Stimulated activated CD4-positive, alpha-beta T cell treated with anti-CD3 and anti-CD28 coated beads, TNF-alpha, amount 100 ng/mL, for 1 hour (primary cell): Measurements from ENCODE around the gene CCNK.

Experiments used
- DNase-seq, 3 donors: peaks; one replicate each; pipeline ENCODE4 v3.0.0-alpha.2; 2020; ENCODE audit warnings: low read depth in 3 of 3, low spot score in 1 of 3

Gene CCNK

GRCh38 chr14:99550387-99550992, 69.3 kb downstream of the CCNK start:
- no peak for DNase-seq

GRCh38 chr14:99551034-99551922, 70.1 kb downstream of the CCNK start:
- no peak for DNase-seq

- DNase-seq = no peak
Observed at GRCh38 chr14:99552021-99552553, 70.9 kb downstream of the CCNK start.

- no peak for DNase-seq
Observed at GRCh38 chr14:99552572-99553216, 71.5 kb downstream of the CCNK start.

GRCh38 chr14:99554184-99554583, 73.0 kb downstream of the CCNK start:
- DNase-seq = no peak

GRCh38 chr14:99554757-99555531, 73.7 kb downstream of the CCNK start:
- DNase-seq = no peak

- DNase-seq = no peak
Observed at GRCh38 chr14:99556134-99556791, 75.1 kb downstream of the CCNK start.

GRCh38 chr14:99559286-99559990, 78.2 kb downstream of the CCNK start:
- no peak for DNase-seq

- DNase-seq = no peak
Observed at GRCh38 chr14:99560403-99560802, 79.2 kb downstream of the CCNK start.

GRCh38 chr14:99560922-99561683, 79.9 kb downstream of the CCNK start:
- no peak for DNase-seq

- DNase-seq = no peak
Observed at GRCh38 chr14:99561864-99562263, 80.7 kb downstream of the CCNK start.
